Ishikawa (cell line): Measurements from ENCODE around the gene ZSWIM6.

Experiments
- TAF1 ChIP-seq: IDR thresholded peaks from 2 replicates; pipeline ENCODE4 v1.6.1; 2012; ENCODE audit warnings: low read depth, mild to moderate bottlenecking
- TCF12 ChIP-seq: IDR thresholded peaks from 2 replicates; pipeline ENCODE4 v1.6.1; 2012; ENCODE audit warnings: low read depth
- ZBTB7A ChIP-seq: IDR thresholded peaks from 2 replicates; pipeline ENCODE4 v1.6.1; 2012; ENCODE audit warnings: low read depth
- TF ChIP-seq, protein P1 (sequence below): IDR thresholded peaks from 2 replicates; pipeline ENCODE4 v1.6.1; 2012

DNA sequence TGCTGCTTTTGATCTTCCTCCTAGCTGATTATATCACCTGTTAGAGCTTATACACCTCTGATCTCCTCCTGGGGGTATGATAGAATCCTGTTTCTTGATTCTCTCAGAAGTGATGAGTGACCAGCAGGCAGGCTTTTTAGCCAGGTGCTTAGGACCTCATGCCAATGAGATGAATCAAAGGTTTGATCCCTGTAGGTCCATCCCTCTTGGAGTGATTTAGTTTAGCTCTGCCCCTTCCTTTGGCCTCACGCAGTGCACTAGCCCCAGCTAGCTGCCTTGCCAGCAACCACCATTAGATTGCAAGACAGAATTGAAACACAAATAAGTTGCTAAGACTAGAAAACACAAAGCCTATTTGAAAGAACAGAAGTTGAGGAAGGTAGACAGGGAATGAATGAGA, 84.4 kb downstream of the ZSWIM6 start:
- TF ChIP-seq ZBTB7A = no peak
- TF ChIP-seq, protein P1, sequence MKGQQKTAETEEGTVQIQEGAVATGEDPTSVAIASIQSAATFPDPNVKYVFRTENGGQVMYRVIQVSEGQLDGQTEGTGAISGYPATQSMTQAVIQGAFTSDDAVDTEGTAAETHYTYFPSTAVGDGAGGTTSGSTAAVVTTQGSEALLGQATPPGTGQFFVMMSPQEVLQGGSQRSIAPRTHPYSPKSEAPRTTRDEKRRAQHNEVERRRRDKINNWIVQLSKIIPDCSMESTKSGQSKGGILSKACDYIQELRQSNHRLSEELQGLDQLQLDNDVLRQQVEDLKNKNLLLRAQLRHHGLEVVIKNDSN = no peak
- TF ChIP-seq TAF1 = no peak
- TF ChIP-seq TCF12 = no peak
